AG10803 (cell line): ENCODE data around the gene PITX3.

Experiments
- DNase-seq: peaks from one replicate; pipeline ENCODE4 v3.0.0; 2010; ENCODE audit warnings: low read depth
- H3K4me3 ChIP-seq: 2 replicates; pipeline ENCODE4 v1.5.1; 2011; ENCODE audit warnings: mild to moderate bottlenecking, low read length, control low read depth
- CTCF ChIP-seq: conservative IDR thresholded peaks from 2 replicates; pipeline ENCODE4 v1.5.1; 2011; ENCODE audit warnings: mild to moderate bottlenecking, low read length, control low read depth, inconsistent platforms

Gene PITX3

GRCh38 chr10:102185272-102185671, 56.0 kb downstream of the PITX3 start:
- DNase-seq = no peak
- TF ChIP-seq CTCF = no peak
- no peak overlapping the region for H3K4me3 ChIP-seq

- no peak for TF ChIP-seq CTCF
- no peak overlapping the region for H3K4me3 ChIP-seq
- no peak for DNase-seq
Measured at GRCh38 chr10:102184606-102185005, 56.7 kb downstream of the PITX3 start.
